Skin epidermis (tissue), 12 donors: Measurements from ENCODE around the gene NTRK3.

ENCODE experiments used
- H3K27ac ChIP-seq, 21 experiments: fragments of 200-600 bp; sonication (generic) in 11 of 21; one replicate each; pipeline ENCODE4 v1.5.0; 2020; ENCODE audit warnings: mild to moderate bottlenecking in 3 of 21, inconsistent platforms in 2 of 21, moderate library complexity in 2 of 21
- H3K4me3 ChIP-seq, 7 experiments: fragments of 200-600 bp; sonication (generic) in 2 of 7; one replicate each; pipeline ENCODE4 v1.5.0; 2020; ENCODE audit warnings: inconsistent platforms in 2 of 7, mild to moderate bottlenecking in 2 of 7, moderate library complexity in 1 of 7

NTRK3 gene

GRCh38 chr15:88262064-88262463, 5.5 kb upstream of the NTRK3 start:
- Histone ChIP-seq H3K27ac (peak overlapping the region in 1 of 21 experiments; percentile 50), H3K4me3 (no peak overlapping the region)

- H3K4me3 ChIP-seq, result peak overlapping the region in 2 of 7 experiments; percentile 35 to 43
- no peak overlapping the region for H3K27ac ChIP-seq
Observed at GRCh38 chr15:88258093-88258641, 1.6 kb upstream of the NTRK3 start.

DNA sequence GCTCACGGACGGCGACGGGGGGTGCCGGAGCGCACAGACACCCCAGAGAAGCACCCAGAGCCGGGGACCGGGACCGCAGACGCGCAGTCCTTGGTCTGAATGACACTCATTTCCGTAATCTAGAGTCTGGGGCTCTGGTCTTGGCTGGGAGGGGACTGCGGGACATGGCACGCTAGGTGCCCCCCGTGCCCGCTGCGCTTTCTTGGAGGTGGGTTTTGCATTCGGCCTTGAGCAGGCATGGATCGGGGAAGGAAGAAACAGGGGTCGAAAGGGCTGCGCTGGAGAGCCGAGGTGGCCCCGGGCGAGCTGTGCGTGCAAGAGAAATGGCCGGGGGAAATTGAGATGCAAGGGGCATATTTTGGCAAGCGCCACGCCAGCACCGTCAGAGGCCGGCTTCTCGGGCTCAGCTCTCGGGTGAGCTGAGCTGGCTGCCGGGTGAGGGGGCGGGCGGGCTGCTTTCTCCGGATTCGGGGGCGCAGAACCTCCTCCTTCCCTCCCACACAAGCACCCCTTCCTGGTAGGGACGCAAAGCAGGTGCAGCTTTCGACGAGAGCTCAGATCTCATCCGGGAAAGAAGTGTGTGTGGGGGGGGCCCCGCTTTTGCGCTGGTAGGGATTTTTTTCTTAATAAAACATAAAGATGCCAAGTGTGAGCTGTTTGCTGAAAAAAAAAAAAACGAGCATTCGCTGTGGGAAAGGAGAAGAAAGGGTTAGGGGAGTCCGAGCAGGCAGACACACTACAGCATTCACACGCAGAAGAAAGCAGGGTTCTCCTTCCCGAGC, 963 bp upstream of the NTRK3 start:
- peak overlapping the region in 2 of 21 experiments; percentile 54 to 70 for H3K27ac ChIP-seq
- peak overlapping the region in 4 of 7 experiments; percentile 8 to 43 (median 33) for H3K4me3 ChIP-seq

DNA sequence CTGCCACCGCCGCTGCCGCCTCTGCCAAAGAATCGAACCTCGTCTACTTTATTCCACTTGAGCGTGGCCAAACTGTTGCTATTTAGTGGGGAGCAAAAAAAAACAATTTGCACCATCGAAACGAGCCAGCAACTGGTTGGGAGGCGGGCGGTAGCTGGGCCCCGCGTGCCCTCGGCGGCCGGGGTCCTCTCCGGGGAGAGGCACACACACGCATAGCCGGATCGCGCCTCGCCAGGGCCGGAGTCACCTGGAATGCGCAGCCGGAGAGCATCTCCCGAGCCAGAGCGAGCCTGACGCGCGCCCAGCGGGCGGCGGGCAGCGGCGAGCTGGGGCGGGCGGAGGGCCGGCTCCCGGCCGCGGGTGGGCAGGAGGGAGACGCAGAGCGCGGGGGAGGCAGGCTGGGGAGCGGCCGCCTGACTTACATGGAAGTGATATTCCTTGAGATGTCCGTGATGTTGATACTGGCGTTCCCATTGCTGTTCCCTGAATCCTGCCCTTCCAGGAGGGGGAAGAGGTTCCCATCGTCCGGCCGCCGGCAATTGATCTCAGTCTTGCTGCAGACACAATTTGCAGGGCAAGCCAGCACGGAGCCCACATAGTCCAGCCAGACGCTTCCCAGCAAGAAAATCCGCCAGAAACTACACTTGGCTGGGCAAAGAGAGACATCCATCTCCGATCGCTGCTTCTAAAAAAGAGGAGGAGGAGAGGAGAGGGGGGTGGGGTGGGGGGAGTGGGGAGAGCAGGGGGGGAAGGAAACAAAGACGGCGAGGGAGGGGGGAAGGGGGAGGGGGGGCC, 858 bp downstream of the NTRK3 start:
- Histone ChIP-seq H3K4me3 (peak overlapping the region in 3 of 7 experiments; percentile 31 to 43 (median 35)), H3K27ac (peak overlapping the region in 2 of 21 experiments; percentile 37 to 62)

GRCh38 chr15:88255087-88255483, 1.5 kb downstream of the NTRK3 start:
- Histone ChIP-seq H3K4me3 (peak overlapping the region in 3 of 7 experiments; percentile 31 to 43 (median 35)), H3K27ac (peak overlapping the region in 2 of 21 experiments; percentile 21 to 62)

GRCh38 chr15:88252441-88252840, 4.1 kb downstream of the NTRK3 start:
- H3K4me3 ChIP-seq, result no peak overlapping the region
- H3K27ac ChIP-seq, result no peak overlapping the region

GRCh38 chr15:88250826-88251225, 5.7 kb downstream of the NTRK3 start:
- no peak overlapping the region for H3K27ac ChIP-seq
- no peak overlapping the region for H3K4me3 ChIP-seq

DNA sequence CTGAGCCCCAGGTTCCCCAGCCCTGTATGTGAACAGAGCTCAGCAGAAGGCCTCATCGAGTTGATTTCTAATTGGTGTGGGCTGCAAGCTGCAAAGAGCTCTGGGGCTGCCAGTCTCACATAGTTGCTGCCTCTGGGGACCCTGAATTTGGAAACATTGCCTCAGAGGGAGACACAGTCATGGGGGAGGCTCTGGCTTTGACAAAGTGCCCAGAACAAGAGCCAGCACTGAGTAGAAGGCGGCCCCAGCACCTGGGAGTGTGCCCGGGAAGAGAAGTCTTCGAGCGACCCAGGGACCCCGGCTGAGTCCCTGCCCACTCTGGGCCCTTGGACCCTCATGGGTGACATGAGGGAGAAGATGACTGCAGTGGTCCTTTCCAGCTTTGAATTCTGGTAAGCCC, 7.3 kb downstream of the NTRK3 start:
- no peak overlapping the region for H3K27ac ChIP-seq
- no peak overlapping the region for H3K4me3 ChIP-seq

DNA sequence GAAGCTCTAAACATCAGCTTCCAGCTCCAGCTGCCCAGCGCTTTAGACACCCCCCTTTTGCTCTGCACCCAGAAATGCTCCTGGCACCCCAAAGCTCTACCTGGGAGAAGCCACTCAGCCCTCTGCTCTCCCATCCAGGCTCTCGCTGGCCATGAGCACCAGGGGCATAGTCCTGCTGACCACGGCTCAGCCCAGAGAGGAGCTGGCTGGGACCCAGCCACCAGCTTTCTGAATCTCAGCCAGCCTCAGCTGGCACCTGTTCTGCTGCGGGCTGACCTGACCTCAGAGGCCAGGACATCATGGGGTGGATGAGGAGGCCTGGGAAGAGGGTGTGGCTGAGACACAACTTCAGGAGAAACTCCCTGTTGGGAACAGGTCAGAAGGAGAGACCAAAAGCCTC, 8.6 kb downstream of the NTRK3 start:
- Histone ChIP-seq H3K4me3 (no peak overlapping the region), H3K27ac (no peak overlapping the region)

DNA sequence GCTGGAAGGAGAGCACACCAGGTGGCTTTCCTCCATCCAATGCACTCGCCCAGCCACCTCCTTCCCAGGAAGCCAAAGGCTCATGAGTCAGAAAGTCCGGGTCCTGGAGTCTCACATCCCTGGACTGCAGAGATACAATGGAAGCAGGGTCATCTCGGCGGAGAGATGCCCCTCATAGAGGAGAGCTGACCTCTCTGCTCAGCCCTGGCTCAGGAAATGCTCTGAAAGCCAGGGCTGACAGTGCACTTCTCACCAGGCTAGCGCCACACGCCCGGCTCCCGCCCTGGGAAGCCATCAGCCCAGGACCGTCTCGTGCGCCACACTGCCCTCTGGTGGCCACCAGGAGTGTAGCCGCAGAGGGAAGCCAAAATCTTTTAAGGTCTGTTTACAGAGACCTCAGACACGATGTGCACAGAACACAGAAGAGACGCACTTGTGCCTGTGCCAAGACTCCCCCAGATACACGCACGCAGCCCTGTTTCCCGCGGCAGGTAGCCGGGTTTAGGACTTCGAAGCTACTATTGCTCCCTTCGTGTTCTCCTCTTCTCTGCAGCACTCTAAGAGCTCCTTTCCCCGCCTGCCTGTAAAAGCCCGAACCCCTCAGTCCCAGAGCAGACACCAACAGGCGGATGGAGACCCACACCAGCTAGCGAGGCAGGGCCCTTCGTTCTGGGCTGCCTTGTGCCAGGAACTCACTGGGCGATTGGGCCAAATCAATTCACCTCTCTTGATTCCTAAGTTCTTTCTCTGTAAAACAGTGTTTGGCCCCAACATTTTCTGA, 9.7 kb downstream of the NTRK3 start:
- peak overlapping the region in 1 of 21 experiments; percentile 30 for H3K27ac ChIP-seq
- H3K4me3 ChIP-seq, result no peak overlapping the region

DNA sequence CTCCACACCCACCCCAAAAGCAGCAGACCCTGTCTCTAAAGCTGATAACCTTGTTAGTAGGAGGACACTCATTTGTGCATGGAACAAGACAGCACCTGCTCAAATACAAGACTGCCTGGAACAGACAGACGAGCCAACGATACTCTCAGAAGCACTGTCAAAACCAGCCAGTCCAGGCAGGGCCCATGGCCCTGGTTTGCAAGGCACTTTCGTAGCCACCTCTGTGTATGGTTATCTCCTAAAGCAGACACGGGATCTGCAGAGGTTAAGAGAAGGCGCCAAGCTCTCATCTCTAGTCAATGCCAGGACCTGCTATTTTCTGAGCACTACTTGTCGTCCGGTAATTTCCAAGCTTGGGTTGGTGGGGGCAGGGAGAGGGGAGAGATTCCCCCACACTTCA, 10.5 kb downstream of the NTRK3 start:
- H3K27ac ChIP-seq, result no peak overlapping the region
- H3K4me3 ChIP-seq, result no peak overlapping the region

- Histone ChIP-seq H3K27ac (no peak overlapping the region), H3K4me3 (no peak overlapping the region)
Observed at GRCh38 chr15:88243895-88244787, 12.4 kb downstream of the NTRK3 start.

DNA sequence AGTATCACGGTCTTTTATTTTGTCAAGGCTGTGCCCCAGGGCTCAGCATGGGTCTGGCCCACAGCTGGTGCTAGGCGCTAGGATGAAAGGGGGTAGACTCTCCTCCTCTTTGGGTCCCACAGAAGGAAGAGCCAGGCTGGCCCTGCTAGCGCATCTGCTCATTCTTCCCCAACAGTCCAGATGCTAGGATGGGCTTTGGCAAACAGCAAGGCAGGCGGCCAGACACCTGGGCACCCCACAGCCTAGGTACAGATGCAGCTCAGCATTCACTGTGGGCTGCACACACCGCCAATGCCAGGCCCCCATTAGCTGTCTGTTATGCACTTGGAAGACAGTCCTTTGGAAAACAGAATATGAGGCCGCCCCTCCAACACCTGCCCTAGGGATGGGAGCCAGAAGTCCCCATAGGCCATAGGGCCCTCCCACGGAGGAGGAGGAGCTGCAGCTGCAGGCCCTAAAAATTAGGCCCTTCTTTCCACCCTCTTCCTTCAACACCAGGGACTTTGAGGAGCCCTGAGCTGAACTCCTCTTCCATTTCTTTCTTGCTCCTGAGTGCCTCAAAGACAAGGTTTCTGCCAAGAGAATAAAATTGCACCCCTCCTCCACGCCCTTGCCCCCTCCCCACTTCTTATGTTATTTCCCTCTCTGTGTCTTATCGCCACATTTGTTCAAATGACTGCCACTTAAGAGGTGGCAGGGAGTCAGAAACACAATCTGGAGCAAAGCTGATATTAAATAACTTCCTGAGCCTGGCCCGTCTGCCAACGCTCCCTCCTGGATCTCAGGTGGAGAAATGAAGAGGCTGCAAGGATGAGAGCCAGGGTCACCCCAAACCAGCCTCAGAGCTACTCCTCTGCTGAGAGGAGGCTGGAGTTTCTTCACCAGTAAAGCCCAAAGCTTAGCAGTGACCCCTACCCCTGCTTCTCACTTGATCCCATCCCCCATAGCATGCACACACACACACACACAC, 13.7 kb downstream of the NTRK3 start:
- Histone ChIP-seq H3K4me3 (no peak overlapping the region), H3K27ac (no peak overlapping the region)

- no peak overlapping the region for H3K27ac ChIP-seq
Observed at GRCh38 chr15:88241461-88241860, 15.1 kb downstream of the NTRK3 start.

DNA sequence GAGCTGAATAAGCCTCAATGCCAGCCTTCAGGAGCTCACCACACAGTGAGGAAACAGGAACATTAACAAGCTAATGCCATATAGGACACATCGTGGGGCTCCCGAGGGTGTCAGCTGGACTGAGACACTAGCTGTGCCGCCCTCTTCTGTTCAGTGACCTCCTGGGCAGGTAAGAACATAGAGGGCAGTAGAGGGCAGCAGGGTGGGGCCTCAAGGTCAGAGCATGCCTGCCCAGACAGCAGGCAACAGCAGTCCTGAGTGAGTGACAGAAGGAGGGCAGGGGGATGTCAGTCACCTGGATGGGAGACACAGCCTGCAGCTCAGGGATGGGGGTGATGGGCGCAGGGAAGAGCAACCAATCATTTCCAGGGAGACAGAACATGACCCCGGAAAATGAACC, 15.5 kb downstream of the NTRK3 start:
- Histone ChIP-seq H3K27ac (no peak overlapping the region), H3K4me3 (no peak overlapping the region)

More at GRCh38 chr15:88241461-88241860, 15.1 kb downstream of the NTRK3 start:
- no peak overlapping the region for H3K4me3 ChIP-seq

DNA sequence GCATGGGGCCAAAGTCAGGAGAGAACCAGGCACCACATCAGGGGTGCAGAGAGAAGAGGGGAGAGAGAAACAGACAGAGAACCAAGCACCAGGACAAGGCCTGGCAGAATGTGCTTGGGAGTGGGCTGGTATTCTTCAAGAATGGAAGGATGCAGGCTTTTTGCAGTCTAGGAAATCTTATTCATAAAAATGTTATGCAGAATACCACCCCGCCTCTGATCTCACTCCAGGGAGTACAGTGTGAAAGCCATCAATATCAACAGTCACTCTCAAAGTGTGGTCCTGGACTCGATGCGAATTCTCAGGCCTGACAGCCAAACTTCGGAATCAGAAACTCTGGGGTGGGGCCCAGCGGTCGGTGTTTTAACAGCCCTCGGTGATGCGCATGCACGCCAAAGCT, 16.9 kb downstream of the NTRK3 start:
- Histone ChIP-seq H3K4me3 (no peak overlapping the region), H3K27ac (peak overlapping the region in 1 of 21 experiments; percentile 55)

DNA sequence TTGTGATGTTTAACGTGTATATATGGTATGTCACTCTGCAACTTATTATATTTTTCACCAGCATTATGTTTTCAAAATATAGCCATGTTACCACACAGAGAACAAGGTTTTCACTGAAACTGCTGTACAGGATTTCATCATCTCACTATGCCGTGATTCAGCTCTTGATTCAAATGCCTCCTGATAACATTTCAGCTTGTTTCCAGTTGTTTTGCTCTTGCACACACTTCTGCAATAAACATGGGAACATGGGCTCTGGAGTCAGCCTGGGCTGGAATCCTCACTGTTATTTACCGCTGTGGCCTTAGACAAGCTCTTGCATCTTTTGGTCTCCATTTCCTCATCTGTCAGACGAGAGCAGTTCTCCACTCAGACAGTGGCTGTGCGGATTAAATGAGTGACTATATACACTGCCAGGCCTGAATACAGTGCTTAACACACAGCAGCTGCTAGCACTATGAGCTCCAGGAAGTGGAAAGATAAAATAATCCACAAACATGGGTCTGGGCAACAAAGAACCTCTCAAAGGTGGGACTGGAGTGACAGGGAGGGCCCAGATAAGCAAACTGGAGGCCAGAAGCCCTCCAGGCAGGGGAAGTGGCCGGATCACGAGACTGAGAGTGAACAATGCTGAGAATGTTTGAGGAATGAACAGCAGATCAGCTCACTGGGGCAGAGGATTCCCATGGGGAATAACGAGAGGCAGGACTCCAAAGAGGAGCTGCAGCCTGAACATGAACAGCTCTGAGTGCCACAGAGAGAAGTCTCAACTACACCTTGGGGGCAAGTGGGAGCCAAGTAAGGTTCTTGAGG, 17.7 kb downstream of the NTRK3 start:
- H3K4me3 ChIP-seq, result no peak overlapping the region
- peak overlapping the region in 2 of 21 experiments; percentile 16 to 55 for H3K27ac ChIP-seq
